Fibroblast of lung (primary cell): ENCODE results near the gene PDZK1IP1. TPM values are rescaled to one million over a fixed set of nuclear protein-coding genes. Genes with fewer than 3 reads are reported as not detected.

ENCODE experiments used
- DNase-seq, 2 donors: peaks; one replicate each; pipeline versions ENCODE4 v3.0.0 to v3.0.0-alpha.2; 2010; ENCODE audit warnings: low read depth in 2 of 2
- H2AFZ ChIP-seq: 2 replicates; pipeline ENCODE4 v1.5.1; 2012; ENCODE audit warnings: low read length, control low read depth, inconsistent platforms
- H3K27ac ChIP-seq: 2 replicates; pipeline ENCODE4 v1.5.1; 2011; ENCODE audit warnings: low read length, control low read depth; ENCODE audit not compliant: insufficient read depth
- H3K27me3 ChIP-seq: 2 replicates; pipeline ENCODE4 v1.5.1; 2011; ENCODE audit warnings: mild to moderate bottlenecking, low read length; ENCODE audit not compliant: control insufficient read depth, insufficient read depth
- H3K36me3 ChIP-seq: 2 replicates; pipeline ENCODE4 v1.5.1; 2011; ENCODE audit warnings: low read length; ENCODE audit not compliant: control insufficient read depth, insufficient read depth
- H3K4me1 ChIP-seq: 2 replicates; pipeline ENCODE4 v1.5.1; 2011; ENCODE audit warnings: low read length; ENCODE audit not compliant: control insufficient read depth, insufficient read depth; ENCODE audit errors: extremely low read depth
- H3K4me2 ChIP-seq: 2 replicates; pipeline ENCODE4 v1.5.1; 2011; ENCODE audit warnings: low read length, control low read depth; ENCODE audit not compliant: insufficient read depth; ENCODE audit errors: extremely low read depth
- H3K4me3 ChIP-seq, 4 experiments: fragments of 200-600 bp in 1 of 4; sonication (generic) in 1 of 4; replicated peaks in 1 of 4; 2 replicates each; pipeline ENCODE4 v1.5.1; 2011 to 2016; ENCODE audit warnings: low read length in 4 of 4, low read depth in 3 of 4, mild to moderate bottlenecking in 3 of 4, control low read depth in 2 of 4, inconsistent platforms in 1 of 4, mixed read lengths in 1 of 4; ENCODE audit not compliant: insufficient read depth in 1 of 4; ENCODE audit errors: control extremely low read depth in 1 of 4
- H3K79me2 ChIP-seq: 2 replicates; pipeline ENCODE4 v1.5.1; 2012; ENCODE audit warnings: mild to moderate bottlenecking, low read length, inconsistent platforms; ENCODE audit not compliant: control insufficient read depth, insufficient read depth
- H3K9ac ChIP-seq: 2 replicates; pipeline ENCODE4 v1.5.1; 2011; ENCODE audit warnings: mild to moderate bottlenecking, low read length, control low read depth; ENCODE audit not compliant: insufficient read depth
- H3K9me3 ChIP-seq: 2 replicates; pipeline ENCODE4 v1.5.1; 2012; ENCODE audit warnings: low read depth, low read length; ENCODE audit not compliant: control insufficient read depth, insufficient read depth
- H4K20me1 ChIP-seq: 2 replicates; pipeline ENCODE4 v1.5.1; 2011; ENCODE audit warnings: low read length; ENCODE audit not compliant: control insufficient read depth, insufficient read depth; ENCODE audit errors: extremely low read depth
- EZH2 ChIP-seq: IDR thresholded peaks from 2 replicates; pipeline ENCODE4 v1.5.1; 2012; ENCODE audit warnings: low read length, control low read depth, mild to moderate bottlenecking; ENCODE audit errors: missing control alignments
- polyA plus RNA-seq, 2 donors: library from polyadenylated mRNA; depleted of rRNA in 1 of 2; stranded (reverse) in 1 of 2; unstranded in 1 of 2; fragments of >200 nt; gene quantifications; 2 replicates each; pipeline ENCODE4 v1.2.1, GENCODE V29; 2011 to 2012; ENCODE audit warnings: missing spikeins in 1 of 2
- total RNA-seq: library from RNA; depleted of rRNA; stranded (reverse); fragments of >200 nt; gene quantifications from 2 replicates; pipeline ENCODE4 v1.2.1, GENCODE V29; 2014
- TF ChIP-seq, protein P1 (sequence below), 2 donors: IDR thresholded peaks in 1 of 2; conservative IDR thresholded peaks in 1 of 2; 1 replicate in 1 of 2; 2 replicates in 1 of 2; pipeline ENCODE4 v1.5.1; 2011 to 2012; ENCODE audit warnings: low read length in 2 of 2, control low read depth in 1 of 2, inconsistent platforms in 1 of 2, low read depth in 1 of 2, mild to moderate bottlenecking in 1 of 2

The PDZK1IP1 gene
- total and polyA plus RNA-seq, 2 donors (not counting 1 experiment from before 2014, with no cell fraction given) = not detected

DNA sequence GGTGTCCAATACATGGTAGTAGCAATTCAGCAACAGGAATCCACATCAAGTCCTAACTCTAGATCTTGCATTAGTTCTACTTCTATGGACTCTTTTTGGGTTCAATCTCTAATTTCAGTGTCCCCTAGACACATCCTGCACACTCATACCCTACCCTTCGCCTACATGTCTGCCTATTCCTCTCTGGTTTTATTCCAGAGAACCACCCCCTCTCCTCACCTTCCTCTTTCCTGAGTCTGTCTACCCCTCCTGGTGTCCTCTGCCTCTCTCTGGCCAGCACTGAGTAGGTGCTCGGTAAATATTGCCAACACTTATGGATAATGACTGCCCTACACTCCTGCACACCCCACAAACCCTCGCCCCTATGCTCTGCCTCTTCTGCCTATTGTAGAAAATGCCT, 32.6 kb upstream of the PDZK1IP1 start:
- Histone ChIP-seq H3K79me2 (no peaks in the 10 kb centered on the region), H2AFZ (no peak overlapping the region), H3K4me2 (no peak overlapping the region), H4K20me1 (no peaks in the 10 kb centered on the region), H3K36me3 (no peaks in the 10 kb centered on the region), H3K4me1 (no peaks in the 10 kb centered on the region), H3K27me3 (peaks cover 47% of the 10 kb centered on the region), H3K4me3 (no peak overlapping the region), H3K9me3 (no peaks in the 10 kb centered on the region), H3K9ac (no peak overlapping the region), H3K27ac (no peak overlapping the region)
- TF ChIP-seq EZH2 = no peak
- TF ChIP-seq, protein P1, sequence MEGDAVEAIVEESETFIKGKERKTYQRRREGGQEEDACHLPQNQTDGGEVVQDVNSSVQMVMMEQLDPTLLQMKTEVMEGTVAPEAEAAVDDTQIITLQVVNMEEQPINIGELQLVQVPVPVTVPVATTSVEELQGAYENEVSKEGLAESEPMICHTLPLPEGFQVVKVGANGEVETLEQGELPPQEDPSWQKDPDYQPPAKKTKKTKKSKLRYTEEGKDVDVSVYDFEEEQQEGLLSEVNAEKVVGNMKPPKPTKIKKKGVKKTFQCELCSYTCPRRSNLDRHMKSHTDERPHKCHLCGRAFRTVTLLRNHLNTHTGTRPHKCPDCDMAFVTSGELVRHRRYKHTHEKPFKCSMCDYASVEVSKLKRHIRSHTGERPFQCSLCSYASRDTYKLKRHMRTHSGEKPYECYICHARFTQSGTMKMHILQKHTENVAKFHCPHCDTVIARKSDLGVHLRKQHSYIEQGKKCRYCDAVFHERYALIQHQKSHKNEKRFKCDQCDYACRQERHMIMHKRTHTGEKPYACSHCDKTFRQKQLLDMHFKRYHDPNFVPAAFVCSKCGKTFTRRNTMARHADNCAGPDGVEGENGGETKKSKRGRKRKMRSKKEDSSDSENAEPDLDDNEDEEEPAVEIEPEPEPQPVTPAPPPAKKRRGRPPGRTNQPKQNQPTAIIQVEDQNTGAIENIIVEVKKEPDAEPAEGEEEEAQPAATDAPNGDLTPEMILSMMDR (conservative IDR thresholded peaks at IDR 0.05 in 1 of 2, IDR thresholded peaks at IDR 0.05 in 1 of 2; ENCODE audit: low read depth in 1 of 2, low read length in 2 of 2) = no peak
- no peak for DNase-seq

DNA sequence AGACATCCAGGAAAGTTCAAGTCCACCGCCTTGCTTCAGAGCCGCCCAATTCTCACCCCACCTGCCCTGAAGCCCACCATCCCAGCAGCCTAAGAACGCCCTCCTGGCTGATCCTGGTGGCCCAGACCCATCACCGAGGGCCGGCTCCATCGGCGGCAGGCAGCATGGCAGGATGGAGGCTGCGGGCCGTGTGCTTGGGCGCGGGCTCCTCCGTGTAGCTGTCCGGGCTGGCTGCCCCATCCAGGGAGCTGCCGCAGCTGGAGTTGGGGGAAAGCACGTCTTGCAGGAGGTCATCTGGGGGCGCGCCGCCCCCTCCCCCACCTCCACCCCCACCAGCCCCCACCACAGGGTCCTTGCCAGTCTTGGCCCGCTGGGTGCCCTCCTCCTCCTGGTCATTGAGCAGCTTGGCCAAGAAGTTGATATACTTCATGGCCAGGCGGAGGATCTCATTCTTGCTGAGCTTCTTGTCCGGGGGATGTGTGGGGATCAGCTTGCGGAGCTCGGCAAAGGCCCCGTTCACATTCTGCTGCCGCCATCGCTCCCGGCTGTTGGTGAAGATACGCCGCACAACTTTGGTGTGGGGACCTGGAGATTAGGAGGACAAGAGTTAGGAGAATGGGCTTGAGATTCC, 29.9 kb upstream of the PDZK1IP1 start:
- H3K4me2 ChIP-seq = no peak overlapping the region
- TF ChIP-seq EZH2 = no peak
- TF ChIP-seq, protein P1 (conservative IDR thresholded peaks at IDR 0.05 in 1 of 2, IDR thresholded peaks at IDR 0.05 in 1 of 2; ENCODE audit: low read depth in 1 of 2, low read length in 2 of 2) = no peak
- no peaks in the 10 kb centered on the region for H3K4me1 ChIP-seq
- no peak overlapping the region for H3K9ac ChIP-seq
- no peaks in the 10 kb centered on the region for H3K79me2 ChIP-seq
- H3K9me3 ChIP-seq = no peaks in the 10 kb centered on the region
- no peaks in the 10 kb centered on the region for H3K36me3 ChIP-seq
- H3K4me3 ChIP-seq = no peak overlapping the region
- peaks cover 23% of the 10 kb centered on the region for H3K27me3 ChIP-seq
- H2AFZ ChIP-seq = no peak overlapping the region
- no peaks in the 10 kb centered on the region for H4K20me1 ChIP-seq
- DNase-seq = no peak
- H3K27ac ChIP-seq = no peak overlapping the region

DNA sequence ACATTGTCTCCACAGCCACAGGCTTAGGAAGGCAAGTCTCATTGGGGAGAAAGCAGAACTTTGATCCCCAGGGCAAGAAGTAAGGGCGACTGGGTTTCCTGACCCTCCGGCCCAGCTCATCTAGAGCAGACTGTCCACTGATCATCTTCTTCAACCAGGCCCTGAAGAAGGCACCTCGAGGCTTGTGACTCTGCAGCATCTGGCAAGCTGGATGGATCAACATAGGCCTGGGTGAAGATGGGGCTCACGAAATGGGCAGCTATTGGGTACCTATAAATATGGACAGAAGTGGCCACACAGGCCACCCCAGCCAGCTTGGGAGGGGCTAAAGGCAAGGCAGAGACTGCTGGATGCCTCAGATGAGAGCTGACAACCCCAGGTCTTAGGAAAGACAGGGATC, 29.2 kb upstream of the PDZK1IP1 start:
- Histone ChIP-seq H2AFZ (no peak overlapping the region), H3K4me2 (no peak overlapping the region), H3K4me3 (no peak overlapping the region), H3K27ac (no peak overlapping the region), H4K20me1 (no peaks in the 10 kb centered on the region), H3K4me1 (no peaks in the 10 kb centered on the region), H3K79me2 (no peaks in the 10 kb centered on the region), H3K27me3 (peaks cover 16% of the 10 kb centered on the region), H3K36me3 (no peaks in the 10 kb centered on the region), H3K9ac (no peak overlapping the region), H3K9me3 (no peaks in the 10 kb centered on the region)
- no peak for TF ChIP-seq EZH2
- TF ChIP-seq, protein P1 (conservative IDR thresholded peaks at IDR 0.05 in 1 of 2, IDR thresholded peaks at IDR 0.05 in 1 of 2; ENCODE audit: low read depth in 1 of 2, low read length in 2 of 2) = no peak
- no peak for DNase-seq
